NCI-H2081 treated with DMSO at 0.1 percent for 48 hours (cell line): ENCODE results near the gene RNF213.
A peak's percentile ranks its signal among the peaks of the same experiment; 100 is the strongest.
"Not testable (repeated sequence)": the region's sequence is repeated elsewhere in the genome, so short reads cannot be mapped to it uniquely, and the experiment has no call there.

Source experiments
- DNase-seq: peaks from one replicate; lab custom pipeline; 2025; lab: John Stamatoyannopoulos, UW

Gene RNF213

GRCh38 chr17:80295146-80295545, 34.5 kb downstream of the RNF213 start:
- DNase-seq = no peak

GRCh38 chr17:80295559-80295958, 34.9 kb downstream of the RNF213 start:
- no peak for DNase-seq

- no peak for DNase-seq
Measured at GRCh38 chr17:80296221-80296620, 35.6 kb downstream of the RNF213 start.

- DNase-seq = peak; percentile 21
Measured at GRCh38 chr17:80297996-80298560, 37.4 kb downstream of the RNF213 start.

GRCh38 chr17:80299350-80300100, 38.9 kb downstream of the RNF213 start:
- DNase-seq = not testable (repeated sequence)

- DNase-seq = not testable (repeated sequence)
Measured at GRCh38 chr17:80300756-80301155, 40.1 kb downstream of the RNF213 start.

GRCh38 chr17:80303824-80304223, 43.2 kb downstream of the RNF213 start:
- no peak for DNase-seq

GRCh38 chr17:80307994-80308691, 47.5 kb downstream of the RNF213 start:
- no peak for DNase-seq

- DNase-seq = no peak
Measured at GRCh38 chr17:80308692-80309517, 48.3 kb downstream of the RNF213 start.

- DNase-seq = no peak
Measured at GRCh38 chr17:80311216-80311827, 50.7 kb downstream of the RNF213 start.

GRCh38 chr17:80312621-80313135, 52.0 kb downstream of the RNF213 start:
- no peak for DNase-seq

- DNase-seq = no peak
Measured at GRCh38 chr17:80313160-80313829, 52.6 kb downstream of the RNF213 start.

- not testable (repeated sequence) for DNase-seq
Measured at GRCh38 chr17:80313946-80314345, 53.3 kb downstream of the RNF213 start.

GRCh38 chr17:80315517-80316182, 55.0 kb downstream of the RNF213 start:
- no peak for DNase-seq

- no peak for DNase-seq
Measured at GRCh38 chr17:80316431-80316830, 55.8 kb downstream of the RNF213 start.

GRCh38 chr17:80316927-80317705, 56.5 kb downstream of the RNF213 start:
- no peak for DNase-seq

- DNase-seq = no peak
Measured at GRCh38 chr17:80317706-80317980, 57.0 kb downstream of the RNF213 start.

- no peak for DNase-seq
Measured at GRCh38 chr17:80318166-80318565, 57.5 kb downstream of the RNF213 start.

GRCh38 chr17:80319262-80319998, 58.8 kb downstream of the RNF213 start:
- DNase-seq = no peak
